GM19035 (cell line): ENCODE measurements around the gene PPP1R2.

ENCODE experiments used
- ATAC-seq: cut with Tn5 transposase; IDR thresholded peaks from one replicate; pipeline ENCODE4 v1.9.1; 2021; ENCODE audit not compliant: unreplicated experiment

The PPP1R2 gene

DNA sequence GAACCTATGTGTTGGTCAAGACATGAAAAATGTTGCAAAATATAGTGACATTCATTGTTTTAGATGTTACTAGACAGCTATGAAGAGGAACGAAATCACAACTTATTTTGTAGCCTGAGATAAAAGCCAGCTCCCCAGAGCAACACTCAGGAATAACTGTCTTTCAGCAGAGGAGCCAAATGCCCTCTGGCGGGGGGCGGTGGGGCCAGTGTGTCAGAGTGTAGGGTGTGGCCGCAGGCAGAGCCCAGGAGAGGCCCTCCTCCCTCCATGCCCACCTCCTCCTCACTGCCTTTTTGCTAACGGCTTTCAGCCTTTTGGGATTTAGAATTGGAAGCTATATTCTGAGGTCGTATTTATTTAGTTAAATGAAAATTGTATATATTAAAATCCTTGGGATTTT, 23.7 kb upstream of the PPP1R2 start:
- ATAC-seq: no peak

- no peak for ATAC-seq
These were observed 22.6 kb upstream of the PPP1R2 start for GRCh38 chr3:195565716-195566115.

GRCh38 chr3:195563317-195563716, 20.2 kb upstream of the PPP1R2 start:
- no peak for ATAC-seq

GRCh38 chr3:195559723-195560409, 16.7 kb upstream of the PPP1R2 start:
- ATAC-seq: no peak

DNA sequence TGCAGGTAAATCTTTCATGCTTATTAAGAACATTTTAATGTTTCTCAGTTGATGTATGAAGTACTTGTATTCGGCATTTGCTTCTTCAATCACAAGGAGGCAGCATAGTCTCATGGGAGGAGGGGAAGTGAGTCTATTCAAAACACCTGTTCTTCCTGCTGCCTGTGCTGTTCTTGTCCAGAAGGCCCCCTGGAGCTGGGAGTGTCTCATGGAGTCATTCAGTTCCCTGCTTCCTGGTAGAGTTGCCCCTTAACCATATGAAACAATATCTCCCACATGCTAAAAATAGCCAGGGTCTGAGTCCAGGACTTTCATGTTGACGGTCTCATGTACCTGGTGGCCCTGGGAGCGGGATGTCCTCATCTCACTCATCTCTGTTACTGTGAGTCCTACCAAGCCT, 15.5 kb upstream of the PPP1R2 start:
- ATAC-seq: no peak

DNA sequence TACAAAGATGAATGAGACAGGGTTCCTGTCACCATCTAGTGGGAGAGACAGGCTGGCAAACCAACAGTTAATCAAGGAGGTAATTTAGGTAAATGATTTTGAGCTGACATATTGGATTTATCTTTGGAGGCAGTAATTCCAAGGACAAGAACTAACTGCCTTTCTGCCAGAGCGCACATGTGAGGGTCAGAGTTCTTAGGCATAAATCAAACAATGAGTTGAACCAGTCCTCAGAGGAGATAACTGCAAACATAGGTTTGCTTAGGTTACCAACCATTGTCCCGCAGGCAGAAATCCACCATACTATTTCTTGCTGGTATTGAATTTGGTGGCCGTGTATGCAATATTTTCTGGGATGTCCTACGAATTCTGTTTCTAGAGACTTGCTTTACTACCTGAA, 14.2 kb upstream of the PPP1R2 start:
- no peak for ATAC-seq

DNA sequence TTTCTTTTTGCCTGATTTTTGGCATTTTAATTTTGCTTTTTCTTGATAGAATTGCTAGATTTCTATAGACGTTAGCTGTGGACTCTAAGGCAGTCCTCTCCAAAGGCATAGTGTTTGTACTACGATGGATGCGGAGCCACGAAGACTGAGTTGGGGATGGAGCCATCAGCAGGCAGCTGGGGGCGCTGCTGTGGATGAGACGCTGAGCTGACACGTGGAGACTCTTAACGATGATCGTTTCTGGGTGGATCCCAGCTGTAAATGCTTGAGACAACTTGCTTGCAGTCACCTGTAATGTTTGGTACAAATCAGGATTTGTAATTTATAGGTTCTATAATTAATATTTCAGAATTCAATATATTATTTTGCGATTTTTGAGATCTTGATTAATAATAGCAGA, 13.3 kb upstream of the PPP1R2 start:
- ATAC-seq: no peak

- no peak for ATAC-seq
These were observed 12.0 kb upstream of the PPP1R2 start for GRCh38 chr3:195555110-195555509.

- no peak for ATAC-seq
These were observed 11.3 kb upstream of the PPP1R2 start for GRCh38 chr3:195554458-195554857.

GRCh38 chr3:195553268-195553667, 10.1 kb upstream of the PPP1R2 start:
- ATAC-seq: no peak

GRCh38 chr3:195551381-195551978, 8.4 kb upstream of the PPP1R2 start:
- no peak for ATAC-seq

GRCh38 chr3:195550723-195551122, 7.6 kb upstream of the PPP1R2 start:
- ATAC-seq: no peak

- peak; percentile 80 for ATAC-seq
These were observed 6.9 kb upstream of the PPP1R2 start for GRCh38 chr3:195549931-195550519.

- ATAC-seq: no peak
These were observed 5.9 kb upstream of the PPP1R2 start for GRCh38 chr3:195548987-195549386.

DNA sequence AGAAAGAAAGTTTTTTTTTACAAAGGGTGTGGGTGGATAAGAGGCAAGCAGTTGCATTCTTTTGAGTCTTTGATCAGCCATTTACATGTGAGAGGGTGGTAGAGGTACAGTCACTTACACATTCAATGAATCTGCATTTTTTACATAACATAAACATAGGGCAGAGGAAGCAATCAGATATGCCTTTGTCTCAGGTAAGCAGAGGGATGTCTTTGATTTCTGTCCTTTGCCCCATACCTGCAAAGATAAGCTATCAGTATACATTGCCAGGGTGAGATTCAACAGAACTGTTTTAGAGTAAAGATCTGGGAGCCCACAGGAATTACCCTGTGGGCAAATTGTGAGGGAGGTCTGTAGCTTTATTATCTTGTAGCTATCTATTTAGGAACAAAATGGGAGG, 5.4 kb upstream of the PPP1R2 start:
- no peak for ATAC-seq

- no peak for ATAC-seq
These were observed 4.9 kb upstream of the PPP1R2 start for GRCh38 chr3:195548006-195548405.

DNA sequence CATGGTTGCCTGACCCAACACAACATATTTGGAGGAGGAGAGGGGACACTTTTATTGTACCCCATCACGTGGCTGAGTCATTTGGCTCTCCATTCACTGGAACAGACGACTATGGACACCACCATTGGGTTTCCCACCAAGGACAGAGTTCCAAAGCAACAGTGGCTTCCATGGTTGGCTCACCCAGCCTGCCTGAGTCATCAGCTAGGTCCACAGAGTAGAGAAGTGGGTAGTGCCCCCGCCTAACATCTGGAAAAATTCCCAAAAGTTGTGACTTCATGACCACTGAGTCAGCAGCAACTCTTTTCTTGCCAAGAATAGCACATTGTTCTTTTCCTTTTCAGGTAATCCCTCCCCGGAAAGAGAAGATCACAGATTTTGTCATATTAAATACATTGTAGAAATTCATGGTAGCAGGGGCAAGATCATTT, 3.0 kb upstream of the PPP1R2 start:
- no peak for ATAC-seq

- no peak for ATAC-seq
These were observed 1.5 kb upstream of the PPP1R2 start for GRCh38 chr3:195544634-195545033.

GRCh38 chr3:195544230-195544536, 1.1 kb upstream of the PPP1R2 start:
- ATAC-seq: no peak

GRCh38 chr3:195543500-195544229, 540 bp upstream of the PPP1R2 start:
- ATAC-seq: peak; percentile 1

DNA sequence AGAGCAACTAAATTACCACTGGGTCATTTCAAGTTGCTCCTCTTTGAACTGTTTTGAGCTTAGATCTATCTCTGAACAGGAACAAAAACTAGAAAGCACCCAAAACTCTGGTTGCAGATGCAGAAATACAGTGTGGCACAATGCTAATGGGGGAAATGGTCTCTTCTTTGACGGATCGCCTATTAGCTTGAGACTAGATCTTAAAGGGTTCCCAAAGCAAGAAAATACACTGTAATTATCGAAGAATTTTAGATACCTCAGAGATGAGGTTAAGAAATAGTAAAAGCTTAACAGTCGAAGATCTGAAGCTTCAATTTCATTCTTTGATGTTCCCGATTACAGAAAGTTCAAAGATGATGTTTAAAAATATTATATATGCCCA, 818 bp downstream of the PPP1R2 start:
- ATAC-seq: no peak

DNA sequence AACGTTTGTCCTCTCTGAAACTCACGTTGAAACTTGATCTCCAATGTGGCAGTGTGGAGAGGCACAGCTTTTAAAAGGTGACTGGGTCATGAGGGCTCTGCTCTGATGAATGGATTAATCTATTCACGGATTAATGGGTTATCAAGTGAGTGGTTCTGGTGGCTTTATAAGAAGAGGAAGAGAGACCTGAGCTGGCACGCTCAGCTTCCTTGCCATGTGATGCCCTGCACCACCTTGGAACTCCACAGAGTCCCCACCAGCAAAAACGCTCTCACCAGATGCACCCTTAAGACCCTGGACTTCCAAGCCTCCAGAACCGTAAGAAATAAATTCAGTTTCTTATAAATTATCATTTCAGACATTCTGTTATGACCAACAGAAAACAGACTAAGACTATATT, 2.6 kb downstream of the PPP1R2 start:
- ATAC-seq: no peak
